K562 (cell line): Measurements from ENCODE around the gene CASP5. TPM values are rescaled to one million over a fixed set of nuclear protein-coding genes. Genes with fewer than 3 reads are reported as not detected.
A peak's percentile ranks its signal among the peaks of the same experiment; 100 is the strongest.

ENCODE experiments used
- ATAC-seq: fragments of 200-7000 bp; cut with Tn5 transposase; 3 replicates; pipeline ENCODE4 v1.9.1; 2020; ENCODE audit warnings: moderate library complexity
- BruUV-seq: library from RNA; stranded (reverse); fragments of 400-500 nt; replicated peaks from 2 replicates; lab custom pipeline; 2021; lab: Mats Ljungman, UMichigan
- CTCF ChIA-PET: fragments of 300-600 bp; formaldehyde crosslinking; extraction: SDS; loops from one replicate; lab custom pipeline; 2021; ENCODE audit warnings: low intra/inter-chr PET ratio; lab: Yijun Ruan, JAX
- POLR2A ChIA-PET: fragments of 300-600, 350-650 bp; sonication (Branson Sonifier 250); formaldehyde crosslinking; extraction: SDS; loops from one replicate; lab custom pipeline; 2021; ENCODE audit warnings: antibody characterized with exemption, inconsistent platforms; lab: Yijun Ruan, JAX
- DNase-seq, 4 experiments: peaks; one replicate each; pipeline versions ENCODE4 v3.0.0 to v3.0.0-alpha.2; 2011 to 2018; ENCODE audit warnings: low spot score in 3 of 4, mixed read lengths in 3 of 4; ENCODE audit errors: extremely low read depth in 1 of 4
- FAIRE-seq: peaks from 2 replicates; lab custom pipeline; 2011; peaks lifted over from hg19 to GRCh38; lab: Jason Lieb, UNC
- H2AFZ ChIP-seq: 2 replicates; pipeline ENCODE4 v1.6.0; 2011; ENCODE audit warnings: low read depth, low read length, control low read depth, inconsistent platforms
- H3K27ac ChIP-seq: fragments of 200-600 bp; 3 replicates; pipeline ENCODE4 v1.8.0; 2011; ENCODE audit warnings: low read depth, mild to moderate bottlenecking, control low read depth, inconsistent platforms, low read length, moderate library complexity, mixed read lengths; ENCODE audit errors: extremely low read depth
- H3K27me3 ChIP-seq, 2 experiments: fragments of 300-600 bp in 1 of 2; 2 replicates in 1 of 2; 3 replicates in 1 of 2; pipeline versions ENCODE4 v1.6.0 to v1.8.0; 2011; ENCODE audit warnings: inconsistent platforms in 2 of 2, low read length in 2 of 2, mild to moderate bottlenecking in 1 of 2, mixed read lengths in 1 of 2, moderate library complexity in 1 of 2; ENCODE audit not compliant: control insufficient read depth in 2 of 2, insufficient read depth in 2 of 2
- H3K36me3 ChIP-seq: fragments of 300-600 bp; 3 replicates; pipeline ENCODE4 v1.8.0; 2011; ENCODE audit warnings: mild to moderate bottlenecking, low read length, inconsistent platforms; ENCODE audit not compliant: control insufficient read depth, insufficient read depth
- H3K4me1 ChIP-seq, 2 experiments: fragments of 200-600 bp in 1 of 2; replicated peaks in 1 of 2; 2 replicates in 1 of 2; 3 replicates in 1 of 2; pipeline versions ENCODE4 v1.5.1 to v1.8.0; 2011; ENCODE audit warnings: inconsistent platforms in 2 of 2, low read length in 2 of 2, mild to moderate bottlenecking in 1 of 2, mixed read lengths in 1 of 2, moderate library complexity in 1 of 2; ENCODE audit not compliant: control insufficient read depth in 2 of 2, insufficient read depth in 2 of 2
- H3K4me2 ChIP-seq: 2 replicates; pipeline ENCODE4 v1.6.1; 2011; ENCODE audit warnings: low read length, control low read depth, inconsistent platforms, mixed read lengths; ENCODE audit not compliant: insufficient read depth
- H3K4me3 ChIP-seq: fragments of 200-600 bp; sonication (generic), shearing (Covaris generic); 2 replicates; pipeline ENCODE4 v1.5.1; 2016; ENCODE audit warnings: control low read depth, inconsistent platforms
- H3K79me2 ChIP-seq: fragments of 200-600 bp; 3 replicates; pipeline ENCODE4 v1.8.0; 2011; ENCODE audit warnings: low read length, inconsistent platforms; ENCODE audit not compliant: control insufficient read depth, insufficient read depth
- H3K9ac ChIP-seq, 2 experiments: 2 replicates each; pipeline versions ENCODE4 v1.6.0 to v1.6.1; 2011; ENCODE audit warnings: low read depth in 2 of 2, low read length in 2 of 2, control low read depth in 1 of 2, inconsistent platforms in 1 of 2, mild to moderate bottlenecking in 1 of 2, mixed read lengths in 1 of 2; ENCODE audit not compliant: insufficient read depth in 1 of 2
- H3K9me1 ChIP-seq: one replicate; pipeline ENCODE4 v1.6.0; 2011; ENCODE audit warnings: inconsistent platforms, mild to moderate bottlenecking, low read length, moderate library complexity; ENCODE audit not compliant: control insufficient read depth, insufficient read depth
- H3K9me3 ChIP-seq: replicated peaks from 2 replicates; pipeline ENCODE4 v1.5.1; 2011; ENCODE audit warnings: low read depth, low read length, inconsistent platforms; ENCODE audit not compliant: control insufficient read depth, insufficient read depth
- H4K20me1 ChIP-seq: replicated peaks from 2 replicates; pipeline ENCODE4 v1.6.1; 2011; ENCODE audit warnings: low read length, inconsistent platforms, mixed read lengths; ENCODE audit not compliant: control insufficient read depth, insufficient read depth
- ADNP ChIP-seq: fragments of 200-800 bp; sonication (Bioruptor generic); IDR thresholded peaks from 2 replicates; pipeline ENCODE4 v1.6.1; 2016; ENCODE audit warnings: missing genetic modification characterization, missing compliant biosample characterization
- C11orf30 ChIP-seq: fragments of 450-650 bp; IDR thresholded peaks from 2 replicates; pipeline ENCODE4 v1.6.1; 2016; ENCODE audit warnings: low read depth, mild to moderate bottlenecking
- EHMT2 ChIP-seq: fragments of 450-650 bp; IDR thresholded peaks from 2 replicates; pipeline ENCODE4 v1.6.1; 2018; ENCODE audit warnings: antibody characterized with exemption
- ELF1 ChIP-seq: fragments of 200-800 bp; sonication (Bioruptor generic); IDR thresholded peaks from 2 replicates; pipeline ENCODE4 v1.6.1; 2016; ENCODE audit warnings: missing genetic modification characterization, missing compliant biosample characterization
- EWSR1 ChIP-seq: fragments of 450-650 bp; IDR thresholded peaks from 2 replicates; pipeline ENCODE4 v1.6.1; 2018; ENCODE audit warnings: borderline replicate concordance, mild to moderate bottlenecking, low read depth, moderate library complexity; ENCODE audit not compliant: partially characterized antibody
- IFI16 ChIP-seq: fragments of 250-450 bp; sonication (Bioruptor Pico); IDR thresholded peaks from 2 replicates; pipeline ENCODE4 v2.1.2; 2022; ENCODE audit warnings: mild to moderate bottlenecking, inconsistent platforms
- KDM2B ChIP-seq: fragments of 250-450 bp; sonication (Bioruptor Pico); IDR thresholded peaks from 2 replicates; pipeline ENCODE4 v1.8.0; 2021; ENCODE audit warnings: mild to moderate bottlenecking, moderate library complexity
- MBD2 ChIP-seq: sonication (generic); IDR thresholded peaks from 2 replicates; pipeline ENCODE4 v1.6.1; 2016; ENCODE audit warnings: low read depth, borderline replicate concordance
- NR3C1 ChIP-seq: sonication (generic); formaldehyde crosslinking; IDR thresholded peaks from 2 replicates; pipeline ENCODE4 v1.8.1; 2022; ENCODE audit warnings: missing genetic modification reagents
- TAF15 ChIP-seq: fragments of 200-400 bp; formaldehyde crosslinking; IDR thresholded peaks from 2 replicates; pipeline ENCODE4 v1.6.1; 2017; ENCODE audit warnings: mild to moderate bottlenecking, low read depth, low read length, moderate library complexity
- TARDBP ChIP-seq: fragments of 450-650 bp; IDR thresholded peaks from 2 replicates; pipeline ENCODE4 v1.6.1; 2016
- TEAD4 ChIP-seq, 2 experiments: sonication (generic) in 1 of 2; formaldehyde crosslinking in 1 of 2; IDR thresholded peaks; 2 replicates each; pipeline versions ENCODE4 v1.6.1 to v1.8.0; 2012 to 2022; ENCODE audit warnings: borderline replicate concordance in 1 of 2, inconsistent platforms in 1 of 2, low read length in 1 of 2, mild to moderate bottlenecking in 1 of 2, missing genetic modification reagents in 1 of 2
- ZFP36 ChIP-seq: fragments of 150-350 bp; IDR thresholded peaks from 2 replicates; pipeline ENCODE4 v1.6.1; 2018; ENCODE audit warnings: low read length, low read depth; ENCODE audit not compliant: partially characterized antibody
- ZNF253 ChIP-seq: fragments of 250-450 bp; sonication (Bioruptor Pico); conservative IDR thresholded peaks from 2 replicates; pipeline ENCODE4 v1.6.1; 2021; ENCODE audit warnings: mild to moderate bottlenecking
- ZNF408 ChIP-seq: fragments of 250-450 bp; sonication (Bioruptor Pico); IDR thresholded peaks from 2 replicates; pipeline ENCODE4 v1.4.0; 2020; ENCODE audit warnings: low read depth, mild to moderate bottlenecking, moderate library complexity
- WGBS: fragments of 100-300 bp; shearing (Covaris generic); methylation state at CpG from one replicate; pipeline ENCODE4 v1.1.6; 2016; ENCODE audit warnings: low coverage, mixed read lengths; ENCODE audit not compliant: insufficient coverage; ENCODE audit errors: missing lambda C conversion rate; 5-methylcytosine and 5-hydroxymethylcytosine counted together
- in situ Hi-C: fragments of 300-500 bp; cut with MboI; formaldehyde crosslinking; loops from 4 replicates; pipeline ENCODE4 v1.15.0; 2018; ENCODE audit warnings: inconsistent platforms, mixed read lengths
- intact Hi-C: fragments of 100-400 bp; cut with micrococcal nuclease; formaldehyde crosslinking; loops from 2 replicates; pipeline ENCODE4 v1.14.2; 2022
- polyA plus RNA-seq, 8 experiments: library from polyadenylated mRNA; depleted of rRNA in 4 of 8; stranded (reverse) in 5 of 8; unstranded in 3 of 8; fragments of >200 nt; fragmentation: Nextera tagmentation in 2 of 8; fragmentation: Illumina TruSeq in 1 of 8; extraction: Ambion mirVana in 2 of 8; extraction: Trizol in 1 of 8; gene quantifications; 2 replicates each; pipeline versions ENCODE4 v1.2.1 to v1.2.3, GENCODE V29; 2011 to 2014; ENCODE audit warnings: inconsistent platforms in 1 of 8, missing spikeins in 1 of 8
- total RNA-seq, 7 experiments: library from RNA; depleted of rRNA in 6 of 7; stranded (reverse); fragments of >200 nt in 6 of 7; fragmentation: Illumina TruSeq in 2 of 7; extraction: Trizol in 2 of 7; gene quantifications; 2 replicates each; pipeline versions ENCODE4 v1.2.1 to v1.2.3, GENCODE V29; 2011 to 2021; ENCODE audit warnings: low replicate concordance in 1 of 7
- TF ChIP-seq, protein P1 (sequence below): fragments of 250-450 bp; sonication (Bioruptor Pico); IDR thresholded peaks from 2 replicates; pipeline ENCODE4 v1.8.0; 2021; ENCODE audit warnings: moderate library complexity, mild to moderate bottlenecking, inconsistent platforms
- TF ChIP-seq, protein P2 (sequence below): fragments of 450-650 bp; formaldehyde crosslinking; IDR thresholded peaks from 2 replicates; pipeline ENCODE4 v1.4.0; 2020; ENCODE audit warnings: mild to moderate bottlenecking, mixed read lengths

CASP5 gene
- total and polyA plus RNA-seq, 9 of the 15 experiments (the other 6 are each of a cell fraction or from before 2014, with no cell fraction given) = not detected

DNA sequence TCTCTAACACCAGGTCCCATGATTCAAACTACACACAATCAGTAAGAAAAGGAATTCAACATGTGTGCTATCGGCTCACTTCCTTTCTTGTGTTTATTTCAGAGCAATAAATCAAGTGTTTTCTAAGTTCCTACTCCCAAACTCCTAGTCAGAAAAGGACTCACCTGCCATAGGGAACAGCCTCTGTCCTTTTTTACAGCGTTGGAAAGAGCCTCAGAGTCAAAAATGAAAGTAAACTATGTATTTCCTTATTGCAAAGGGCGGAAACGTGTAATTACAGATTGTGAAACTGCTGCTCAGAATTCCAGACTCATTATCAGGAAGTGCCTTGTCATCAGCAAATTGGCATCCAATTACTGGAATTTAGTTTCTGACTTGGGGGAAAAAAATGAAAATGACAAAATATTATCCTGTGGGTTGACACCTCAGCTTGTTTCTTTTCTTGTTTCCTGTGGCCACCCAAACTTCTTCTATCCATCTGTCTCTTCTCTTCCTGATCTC, 54.6 kb downstream of the CASP5 start, which contains the start of gene CASP4 (continued):
- TF ChIP-seq, protein P1, sequence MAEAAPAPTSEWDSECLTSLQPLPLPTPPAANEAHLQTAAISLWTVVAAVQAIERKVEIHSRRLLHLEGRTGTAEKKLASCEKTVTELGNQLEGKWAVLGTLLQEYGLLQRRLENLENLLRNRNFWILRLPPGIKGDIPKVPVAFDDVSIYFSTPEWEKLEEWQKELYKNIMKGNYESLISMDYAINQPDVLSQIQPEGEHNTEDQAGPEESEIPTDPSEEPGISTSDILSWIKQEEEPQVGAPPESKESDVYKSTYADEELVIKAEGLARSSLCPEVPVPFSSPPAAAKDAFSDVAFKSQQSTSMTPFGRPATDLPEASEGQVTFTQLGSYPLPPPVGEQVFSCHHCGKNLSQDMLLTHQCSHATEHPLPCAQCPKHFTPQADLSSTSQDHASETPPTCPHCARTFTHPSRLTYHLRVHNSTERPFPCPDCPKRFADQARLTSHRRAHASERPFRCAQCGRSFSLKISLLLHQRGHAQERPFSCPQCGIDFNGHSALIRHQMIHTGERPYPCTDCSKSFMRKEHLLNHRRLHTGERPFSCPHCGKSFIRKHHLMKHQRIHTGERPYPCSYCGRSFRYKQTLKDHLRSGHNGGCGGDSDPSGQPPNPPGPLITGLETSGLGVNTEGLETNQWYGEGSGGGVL (CRISPR knock-in tag) = no peak
- TF ChIP-seq KDM2B (CRISPR knock-in tag) = no peak
- peak; percentile 56 for TF ChIP-seq ELF1 (tag)
- TF ChIP-seq ZFP36 = no peak
- TF ChIP-seq ZNF253 (CRISPR knock-in tag) = no peak
- TF ChIP-seq, all 486 proteins: peak for 6

DNA sequence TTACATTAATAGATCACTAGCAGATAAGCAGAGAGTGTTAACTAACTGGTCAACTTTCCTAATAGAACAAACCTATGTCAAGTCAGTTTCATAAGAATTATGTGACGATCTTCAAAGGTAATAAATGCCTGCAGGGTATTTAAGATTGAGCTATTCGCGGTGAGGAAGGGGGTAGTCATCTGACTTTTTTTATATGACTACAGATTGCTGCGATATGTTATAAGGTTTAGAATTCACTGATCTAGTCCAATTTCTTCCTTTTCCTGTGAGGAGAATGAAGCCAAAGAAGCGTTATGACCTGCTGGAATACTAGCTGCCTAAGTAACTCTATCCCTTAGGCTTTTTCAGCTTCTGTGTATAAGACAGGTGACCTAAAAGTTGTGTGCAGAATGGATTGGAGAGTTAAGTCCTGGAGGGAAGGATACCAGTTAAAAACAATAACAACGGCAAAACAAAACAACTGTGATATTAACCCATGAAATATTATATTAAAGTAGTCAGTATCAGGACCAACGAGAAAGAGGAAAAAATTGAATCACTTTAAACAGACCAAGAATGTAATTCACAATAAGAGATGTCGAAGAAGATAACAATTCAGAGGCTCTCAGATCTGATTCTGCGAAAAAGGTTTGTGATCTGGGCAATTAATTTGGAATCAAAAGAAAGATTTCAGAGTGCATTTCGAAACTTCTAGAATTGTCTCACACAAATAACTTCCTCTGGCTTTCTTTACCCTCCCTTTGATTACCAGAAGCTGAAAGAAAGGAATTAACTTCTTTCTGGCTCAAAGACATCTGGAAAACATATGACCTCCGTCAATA, 55.2 kb downstream of the CASP5 start:
- H3K4me1 ChIP-seq = no peaks in the 10 kb centered on the region
- no peak overlapping the region for H2AFZ ChIP-seq
- TF ChIP-seq IFI16 (CRISPR knock-in tag) = no peak
- TF ChIP-seq TEAD4 (IDR thresholded peaks at IDR 0.05; ENCODE audit: low read length) = no peak
- no peak for TF ChIP-seq TEAD4 (CRISPR knock-in tag; IDR thresholded peaks at IDR 0.05; ENCODE audit: borderline replicate concordance)
- no peak for TF ChIP-seq TARDBP
- TF ChIP-seq EHMT2 = no peak
- no peak for TF ChIP-seq MBD2
- no peak for TF ChIP-seq ADNP (tag)
- no peak for TF ChIP-seq ZNF408 (CRISPR knock-in tag)
- TF ChIP-seq C11orf30 = no peak
- TF ChIP-seq NR3C1 = no peak
- TF ChIP-seq, protein P2, sequence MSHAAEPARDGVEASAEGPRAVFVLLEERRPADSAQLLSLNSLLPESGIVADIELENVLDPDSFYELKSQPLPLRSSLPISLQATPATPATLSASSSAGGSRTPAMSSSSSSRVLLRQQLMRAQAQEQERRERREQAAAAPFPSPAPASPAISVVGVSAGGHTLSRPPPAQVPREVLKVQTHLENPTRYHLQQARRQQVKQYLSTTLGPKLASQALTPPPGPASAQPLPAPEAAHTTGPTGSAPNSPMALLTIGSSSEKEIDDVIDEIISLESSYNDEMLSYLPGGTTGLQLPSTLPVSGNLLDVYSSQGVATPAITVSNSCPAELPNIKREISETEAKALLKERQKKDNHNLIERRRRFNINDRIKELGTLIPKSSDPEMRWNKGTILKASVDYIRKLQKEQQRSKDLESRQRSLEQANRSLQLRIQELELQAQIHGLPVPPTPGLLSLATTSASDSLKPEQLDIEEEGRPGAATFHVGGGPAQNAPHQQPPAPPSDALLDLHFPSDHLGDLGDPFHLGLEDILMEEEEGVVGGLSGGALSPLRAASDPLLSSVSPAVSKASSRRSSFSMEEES (CRISPR knock-in tag) = no peak
- no peak for TF ChIP-seq EWSR1
- TF ChIP-seq TAF15 = no peak
- BruUV-seq = no TSS peak
- H3K9me1 ChIP-seq = no peaks in the 10 kb centered on the region
- ATAC-seq (no peak), FAIRE-seq (no peak), DNase-seq (no peak)
- ChIA-PET POLR2A (no interaction called here), CTCF (interaction anchor here (0.7 kb wide), 1 partner anchor 1055 kb away, joined by 3 read pairs; no protein-coding TSS in a partner anchor)
- H3K79me2 ChIP-seq = no peaks in the 10 kb centered on the region
- no peaks in the 10 kb centered on the region; the same call in 1 of the 2 replicates for H3K9me3 ChIP-seq
- intact Hi-C loops (no loop called here), in situ Hi-C loops (no loop called here)
- H3K36me3 ChIP-seq = no peaks in the 10 kb centered on the region
- no peak overlapping the region for H3K9ac ChIP-seq
- no peaks in the 10 kb centered on the region for H4K20me1 ChIP-seq
- WGBS = 2% methylated on average over 11 of the region's 11 CpGs
- H3K27ac ChIP-seq = no peak overlapping the region
- no peak overlapping the region for H3K4me3 ChIP-seq
- no peaks in the 10 kb centered on the region for H3K27me3 ChIP-seq
- H3K4me2 ChIP-seq = no peak overlapping the region
